ENCODE results near the gene KNDC1.

GRCh38 chr10:133204226-133205015 lies 44.4 kb downstream of the KNDC1 start:
- TF ChIP-seq, protein P1, sequence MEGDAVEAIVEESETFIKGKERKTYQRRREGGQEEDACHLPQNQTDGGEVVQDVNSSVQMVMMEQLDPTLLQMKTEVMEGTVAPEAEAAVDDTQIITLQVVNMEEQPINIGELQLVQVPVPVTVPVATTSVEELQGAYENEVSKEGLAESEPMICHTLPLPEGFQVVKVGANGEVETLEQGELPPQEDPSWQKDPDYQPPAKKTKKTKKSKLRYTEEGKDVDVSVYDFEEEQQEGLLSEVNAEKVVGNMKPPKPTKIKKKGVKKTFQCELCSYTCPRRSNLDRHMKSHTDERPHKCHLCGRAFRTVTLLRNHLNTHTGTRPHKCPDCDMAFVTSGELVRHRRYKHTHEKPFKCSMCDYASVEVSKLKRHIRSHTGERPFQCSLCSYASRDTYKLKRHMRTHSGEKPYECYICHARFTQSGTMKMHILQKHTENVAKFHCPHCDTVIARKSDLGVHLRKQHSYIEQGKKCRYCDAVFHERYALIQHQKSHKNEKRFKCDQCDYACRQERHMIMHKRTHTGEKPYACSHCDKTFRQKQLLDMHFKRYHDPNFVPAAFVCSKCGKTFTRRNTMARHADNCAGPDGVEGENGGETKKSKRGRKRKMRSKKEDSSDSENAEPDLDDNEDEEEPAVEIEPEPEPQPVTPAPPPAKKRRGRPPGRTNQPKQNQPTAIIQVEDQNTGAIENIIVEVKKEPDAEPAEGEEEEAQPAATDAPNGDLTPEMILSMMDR (IDR thresholded peaks at IDR 0.05): no peak
- no peak for TF ChIP-seq POLR2A (IDR thresholded peaks at IDR 0.05)
